Measurements from ENCODE around the gene TMEM114. TPM values are rescaled to one million over a fixed set of nuclear protein-coding genes. Genes with fewer than 3 reads are reported as not detected.

Gene TMEM114
- total RNA-seq, 1 experiment from 2014 or later = not detected

DNA sequence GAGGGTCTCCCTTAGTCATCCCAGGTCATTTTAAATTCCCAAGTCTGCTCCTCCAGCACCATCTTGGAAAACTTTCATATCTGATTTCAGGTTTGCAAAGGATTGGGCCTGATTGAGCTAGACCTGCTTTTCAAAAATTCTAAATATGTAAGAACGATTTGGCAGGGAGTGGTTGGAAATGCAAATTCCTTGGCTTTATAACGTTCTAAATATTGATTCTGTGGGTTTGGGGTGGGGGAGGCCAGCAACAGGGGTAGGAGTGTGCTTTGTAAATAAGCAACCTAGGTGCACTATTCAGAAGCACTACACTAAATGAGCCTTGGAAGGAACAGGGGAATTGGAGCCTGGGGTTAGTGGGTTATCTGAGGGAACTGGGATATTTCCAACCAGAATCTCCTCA is 47.9 kb downstream of the TMEM114 start:
- DNase-seq (ENCODE audit: low read depth, low spot score) = no peak
- no TSS peak for BruUV-seq (replicated peaks)
- H4K20me1 ChIP-seq (ENCODE audit: insufficient read depth) = no peaks in the 10 kb centered on the region
- intact Hi-C loops (cut with micrococcal nuclease) = no loop called here
- H2AFZ ChIP-seq (ENCODE audit: low read depth, low read length, poor library complexity, severe bottlenecking) = no peak overlapping the region
- CTCF ChIA-PET = no interaction called here
- POLR2A ChIA-PET = no interaction called here
- TF ChIP-seq POLR2A (IDR thresholded peaks at IDR 0.05; ENCODE audit: borderline replicate concordance, extremely low read depth, insufficient read depth, insufficient read length) = no peak
- no peak for TF ChIP-seq ZNF274 (IDR thresholded peaks at IDR 0.05; ENCODE audit: low read depth, low read length)
- no peak for TF ChIP-seq SP1 (IDR thresholded peaks at IDR 0.05; ENCODE audit: low read depth)
- no peak for TF ChIP-seq SIN3A (IDR thresholded peaks at IDR 0.05; ENCODE audit: low read depth)
- no peak for TF ChIP-seq REST (IDR thresholded peaks at IDR 0.05; ENCODE audit: low read depth)
- no peak for TF ChIP-seq JUND (IDR thresholded peaks at IDR 0.05)
- TF ChIP-seq, protein P1, sequence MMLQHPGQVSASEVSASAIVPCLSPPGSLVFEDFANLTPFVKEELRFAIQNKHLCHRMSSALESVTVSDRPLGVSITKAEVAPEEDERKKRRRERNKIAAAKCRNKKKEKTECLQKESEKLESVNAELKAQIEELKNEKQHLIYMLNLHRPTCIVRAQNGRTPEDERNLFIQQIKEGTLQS (IDR thresholded peaks at IDR 0.05) = no peak
- no peaks in the 10 kb centered on the region for H3K4me1 ChIP-seq (ENCODE audit: control insufficient read depth in 1 of 2, insufficient read depth in 2 of 2, low read length in 2 of 2)
- no peak overlapping the region for H3K27ac ChIP-seq (ENCODE audit: low read depth, low read length)
- no peaks in the 10 kb centered on the region for H3K36me3 ChIP-seq (ENCODE audit: control insufficient read depth in 1 of 2, insufficient read depth in 2 of 2, low read length in 2 of 2)
- H3K9me3 ChIP-seq (ENCODE audit: control insufficient read depth in 1 of 2, insufficient read depth in 1 of 2, low read depth in 1 of 2, low read length in 2 of 2) = no peaks in the 10 kb centered on the region
- H3K79me2 ChIP-seq (ENCODE audit: insufficient read depth, low read length) = no peaks in the 10 kb centered on the region
- no peak overlapping the region for H3K4me3 ChIP-seq (replicated peaks in 1 of 2; ENCODE audit: low read depth in 1 of 2, low read length in 2 of 2)
- ATAC-seq = no peak
- peaks cover 26% of the 10 kb centered on the region; the same call in 1 of the 2 replicates for H3K27me3 ChIP-seq (ENCODE audit: insufficient read depth, low read length)
- no peak overlapping the region for H3K9ac ChIP-seq (ENCODE audit: low read length)
- H3K4me2 ChIP-seq (ENCODE audit: low read length) = no peak overlapping the region
- RAD21 ChIA-PET (ENCODE audit: low non-redundant PET in 1 of 2, low total read pairs in 2 of 2, uncharacterized antibody in 2 of 2, unreplicated experiment in 2 of 2) = no interaction called here
- no peaks in the 10 kb centered on the region for H3K9me2 ChIP-seq (ENCODE audit: insufficient read depth)

- no peaks in the 10 kb centered on the region for H3K9me2 ChIP-seq (ENCODE audit: insufficient read depth)
- no peak overlapping the region for H3K9ac ChIP-seq (ENCODE audit: low read length)
- DNase-seq (ENCODE audit: low read depth, low spot score) (no peak), ATAC-seq (no peak)
- no peaks in the 10 kb centered on the region for H3K79me2 ChIP-seq (ENCODE audit: insufficient read depth, low read length)
- H3K4me3 ChIP-seq (replicated peaks in 1 of 2; ENCODE audit: low read depth in 1 of 2, low read length in 2 of 2) = no peak overlapping the region
- BruUV-seq (replicated peaks) = no TSS peak
- ChIA-PET POLR2A (no interaction called here), RAD21 (ENCODE audit: low non-redundant PET in 1 of 2, low total read pairs in 2 of 2, uncharacterized antibody in 2 of 2, unreplicated experiment in 2 of 2) (no interaction called here), CTCF (no interaction called here)
- no peak overlapping the region for H3K27ac ChIP-seq (ENCODE audit: low read depth, low read length)
- intact Hi-C loops (cut with micrococcal nuclease) = no loop called here
- H4K20me1 ChIP-seq (ENCODE audit: insufficient read depth) = no peaks in the 10 kb centered on the region
- H3K4me2 ChIP-seq (ENCODE audit: low read length) = no peak overlapping the region
- H3K9me3 ChIP-seq (ENCODE audit: control insufficient read depth in 1 of 2, insufficient read depth in 1 of 2, low read depth in 1 of 2, low read length in 2 of 2) = no peaks in the 10 kb centered on the region
- peaks cover 24% of the 10 kb centered on the region; the same call in 1 of the 2 replicates for H3K27me3 ChIP-seq (ENCODE audit: insufficient read depth, low read length)
- H3K36me3 ChIP-seq (ENCODE audit: control insufficient read depth in 1 of 2, insufficient read depth in 2 of 2, low read length in 2 of 2) = no peaks in the 10 kb centered on the region
- TF ChIP-seq EGR1 (IDR thresholded peaks at IDR 0.05; ENCODE audit: low read depth) (no peak), EZH2 (IDR thresholded peaks at IDR 0.05) (no peak), EZH2phosphoT487 (IDR thresholded peaks at IDR 0.05; ENCODE audit: borderline replicate concordance) (no peak)
- no peaks in the 10 kb centered on the region for H3K4me1 ChIP-seq (ENCODE audit: control insufficient read depth in 1 of 2, insufficient read depth in 2 of 2, low read length in 2 of 2)
- H2AFZ ChIP-seq (ENCODE audit: low read depth, low read length, poor library complexity, severe bottlenecking) = no peak overlapping the region
These were observed 48.4 kb downstream of the TMEM114 start for GRCh38 chr16:8541868-8542267.

All from HCT116 (cell line).